ENCODE measurements around the gene RALY.

- TF ChIP-seq SMC3 (conservative IDR thresholded peaks at IDR 0.05; ENCODE audit: poor library complexity) = no peak
- TF ChIP-seq CTCF (IDR thresholded peaks at IDR 0.05; ENCODE audit: poor library complexity, severe bottlenecking) = no peak
- no peak for TF ChIP-seq MXI1 (conservative IDR thresholded peaks at IDR 0.05; ENCODE audit: poor library complexity, severe bottlenecking)
- no peak for TF ChIP-seq EZH2 (IDR thresholded peaks at IDR 0.05; ENCODE audit: borderline replicate concordance, insufficient read depth, low read length, poor library complexity, severe bottlenecking)
Observed at GRCh38 chr20:34078540-34078939, 84.8 kb downstream of the RALY start.
